Liver (tissue), 3 donors: ENCODE results near the gene EEFSEC.

Source experiments
- ATF3 ChIP-seq: IDR thresholded peaks from 2 replicates; pipeline ENCODE4 v1.6.1; 2016; ENCODE audit warnings: antibody characterized with exemption
- CTCF ChIP-seq: fragments of 150-350 bp; IDR thresholded peaks from 2 replicates; pipeline ENCODE4 v1.5.1; 2017; ENCODE audit warnings: improper control_type of control experiment, low read depth, low read length; ENCODE audit not compliant: missing input control
- MAX ChIP-seq: IDR thresholded peaks from 2 replicates; pipeline ENCODE4 v1.6.1; 2016; ENCODE audit warnings: antibody characterized with exemption
- RAD21 ChIP-seq, 2 donors: IDR thresholded peaks; 2 replicates each; pipeline ENCODE4 v1.6.1; 2016; ENCODE audit warnings: antibody characterized with exemption in 2 of 2, mild to moderate bottlenecking in 2 of 2
- YY1 ChIP-seq: IDR thresholded peaks from 2 replicates; pipeline ENCODE4 v1.6.1; 2016; ENCODE audit warnings: antibody characterized with exemption, mild to moderate bottlenecking
- ZBTB33 ChIP-seq: IDR thresholded peaks from 2 replicates; pipeline ENCODE4 v1.6.1; 2016; ENCODE audit warnings: antibody characterized with exemption
- donor health status: healthy.
- donor health status: healthy.

- TF ChIP-seq CTCF (no peak), MAX (no peak), ZBTB33 (no peak), RAD21 (IDR thresholded peaks at IDR 0.05) (no peak), YY1 (no peak), ATF3 (no peak)
Observed at GRCh38 chr3:128436214-128436613, 282.9 kb downstream of the EEFSEC start.
